Esophagus squamous epithelium (tissue), 5 donors: ENCODE measurements around the gene SDF2L1. TPM values are rescaled to one million over a fixed set of nuclear protein-coding genes. Genes with fewer than 3 reads are reported as not detected.

Experiments
- DNase-seq: peaks from one replicate; lab custom pipeline; 2025; lab: John Stamatoyannopoulos, UW
- H3K27ac ChIP-seq, 4 donors: fragments of 200-600 bp; sonication (generic); one replicate each; pipeline ENCODE4 v1.5.1; 2016 to 2019; ENCODE audit warnings: mild to moderate bottlenecking in 1 of 4
- H3K27me3 ChIP-seq, 4 donors: fragments of 200-600 bp; sonication (generic); 1 replicate in 3 of 4; 2 replicates in 1 of 4; pipeline versions ENCODE4 v1.5.1 to v1.6.0; 2017 to 2021; ENCODE audit warnings: antibody characterized with exemption in 1 of 4
- H3K36me3 ChIP-seq, 3 donors: fragments of 200-600 bp; sonication (generic); one replicate each; pipeline ENCODE4 v1.5.1; 2016 to 2019
- H3K4me1 ChIP-seq, 3 donors: fragments of 200-600 bp; sonication (generic); one replicate each; pipeline ENCODE4 v1.5.1; 2017 to 2019
- H3K4me3 ChIP-seq, 4 donors: fragments of 200-600 bp; sonication (generic); 1 replicate in 3 of 4; 2 replicates in 1 of 4; pipeline ENCODE4 v1.5.1; 2016 to 2019; ENCODE audit warnings: mild to moderate bottlenecking in 2 of 4, moderate library complexity in 1 of 4
- H3K9me3 ChIP-seq, 3 donors: fragments of 200-600 bp; sonication (generic); one replicate each; pipeline ENCODE4 v1.5.1; 2016 to 2019
- CTCF ChIP-seq, 6 experiments: fragments of 450-650 bp in 4 of 6; fragments of 200-600 bp in 2 of 6; sonication (generic) in 2 of 6; IDR thresholded peaks; one replicate each; pipeline ENCODE4 v1.5.1; 2016 to 2019; ENCODE audit warnings: antibody characterized with exemption in 6 of 6, mild to moderate bottlenecking in 4 of 6, moderate library complexity in 4 of 6
- POLR2A ChIP-seq, 4 donors: fragments of 450-650 bp; IDR thresholded peaks; one replicate each; pipeline ENCODE4 v1.6.1; 2017; ENCODE audit warnings: antibody characterized with exemption in 4 of 4, mild to moderate bottlenecking in 4 of 4, moderate library complexity in 3 of 4
- WGBS, 2 donors: methylation state at CpG; one replicate each; pipeline ENCODE4 v1.1.5; 2018; 5-methylcytosine and 5-hydroxymethylcytosine counted together
- intact Hi-C: fragments of 100-400 bp; cut with DNase I; formaldehyde crosslinking; loops from one replicate; pipeline ENCODE4 v1.15.0; 2022
- total RNA-seq, 4 donors: library from RNA; depleted of rRNA; stranded (reverse); fragments of >200 nt; gene quantifications; one replicate each; pipeline ENCODE4 v1.1.0, GENCODE V29; 2016
- donor health status: DM: yes; HTN: yes; CAD: no.

SDF2L1 gene
- total RNA-seq, 4 donors from 2014 or later, result 19.6 to 29.7 (median 24.6) TPM

GRCh38 chr22:21666786-21667185, 24.7 kb downstream of the SDF2L1 start:
- intact Hi-C loops, result no loop called here
- Histone ChIP-seq H3K4me3 (peak overlapping the region; percentile 65 to 88 (median 78)), H3K27me3 (no peaks in the 10 kb centered on the region), H3K27ac (peak overlapping the region; percentile 94 to 97 (median 96)), H3K4me1 (peaks cover 7 to 49% (median 18%) of the 10 kb centered on the region in 3 donors), H3K9me3 (no peaks in the 10 kb centered on the region), H3K36me3 (peaks cover 5 to 15% (median 12%) of the 10 kb centered on the region in 3 donors)
- WGBS, 2 donors, result 48 to 49% methylated on average over 16 of the region's 16 CpGs
- no peak for DNase-seq
- TF ChIP-seq CTCF (IDR thresholded peaks at IDR 0.05), result no peak
- no peak for TF ChIP-seq POLR2A (IDR thresholded peaks at IDR 0.05)

GRCh38 chr22:21669026-21669425, 26.9 kb downstream of the SDF2L1 start:
- TF ChIP-seq POLR2A (IDR thresholded peaks at IDR 0.05) (no peak), CTCF (IDR thresholded peaks at IDR 0.05) (no peak)
- Histone ChIP-seq H3K4me1 (peaks cover 7 to 62% (median 18%) of the 10 kb centered on the region in 3 donors), H3K9me3 (no peaks in the 10 kb centered on the region), H3K36me3 (peaks cover 12 to 37% (median 28%) of the 10 kb centered on the region in 3 donors), H3K27me3 (no peaks in the 10 kb centered on the region), H3K4me3 (no peak overlapping the region), H3K27ac (peak overlapping the region; percentile 54 to 97 (median 74))
- 39 to 42% methylated on average over 8 to 9 of the region's 9 CpGs for WGBS, 2 donors
- no peak for DNase-seq
- intact Hi-C loops, result no loop called here

- Histone ChIP-seq H3K4me1 (peaks cover 2 to 47% (median 7%) of the 10 kb centered on the region in 3 donors), H3K27ac (no peak overlapping the region), H3K4me3 (no peak overlapping the region), H3K36me3 (peaks cover 12 to 67% (median 39%) of the 10 kb centered on the region in 3 donors), H3K27me3 (no peaks in the 10 kb centered on the region), H3K9me3 (no peaks in the 10 kb centered on the region)
- WGBS, 2 donors, result 59 to 79% methylated on average over 5 to 6 of the region's 6 CpGs
- DNase-seq, result no peak
- TF ChIP-seq CTCF (IDR thresholded peaks at IDR 0.05) (no peak), POLR2A (IDR thresholded peaks at IDR 0.05) (no peak)
- intact Hi-C loops, result no loop called here
These were observed 30.1 kb downstream of the SDF2L1 start for GRCh38 chr22:21672107-21672629.

GRCh38 chr22:21673534-21674321, 31.6 kb downstream of the SDF2L1 start:
- peaks cover 0 to 32% (median 4%) of the 10 kb centered on the region in 3 donors for H3K4me1 ChIP-seq
- no peaks in the 10 kb centered on the region for H3K9me3 ChIP-seq
- no peak overlapping the region for H3K4me3 ChIP-seq
- WGBS, 2 donors, result 81 to 88% methylated on average over 4 to 11 of the region's 12 CpGs
- no peak for DNase-seq
- intact Hi-C loops, result no loop called here
- peaks cover 12 to 82% (median 39%) of the 10 kb centered on the region in 3 donors for H3K36me3 ChIP-seq
- peak overlapping the region; percentile 44 to 80 (median 58) for H3K27ac ChIP-seq
- no peaks in the 10 kb centered on the region for H3K27me3 ChIP-seq
- TF ChIP-seq CTCF (IDR thresholded peaks at IDR 0.05), result peak in 1 of 6 experiments; percentile 32
- no peak for TF ChIP-seq POLR2A (IDR thresholded peaks at IDR 0.05)
